ENCODE results near the gene ALKBH7.
"Not testable (repeated sequence)": the region's sequence is repeated elsewhere in the genome, so short reads cannot be mapped to it uniquely, and the experiment has no call there.

ALKBH7 gene, protein sequence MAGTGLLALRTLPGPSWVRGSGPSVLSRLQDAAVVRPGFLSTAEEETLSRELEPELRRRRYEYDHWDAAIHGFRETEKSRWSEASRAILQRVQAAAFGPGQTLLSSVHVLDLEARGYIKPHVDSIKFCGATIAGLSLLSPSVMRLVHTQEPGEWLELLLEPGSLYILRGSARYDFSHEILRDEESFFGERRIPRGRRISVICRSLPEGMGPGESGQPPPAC

DNA sequence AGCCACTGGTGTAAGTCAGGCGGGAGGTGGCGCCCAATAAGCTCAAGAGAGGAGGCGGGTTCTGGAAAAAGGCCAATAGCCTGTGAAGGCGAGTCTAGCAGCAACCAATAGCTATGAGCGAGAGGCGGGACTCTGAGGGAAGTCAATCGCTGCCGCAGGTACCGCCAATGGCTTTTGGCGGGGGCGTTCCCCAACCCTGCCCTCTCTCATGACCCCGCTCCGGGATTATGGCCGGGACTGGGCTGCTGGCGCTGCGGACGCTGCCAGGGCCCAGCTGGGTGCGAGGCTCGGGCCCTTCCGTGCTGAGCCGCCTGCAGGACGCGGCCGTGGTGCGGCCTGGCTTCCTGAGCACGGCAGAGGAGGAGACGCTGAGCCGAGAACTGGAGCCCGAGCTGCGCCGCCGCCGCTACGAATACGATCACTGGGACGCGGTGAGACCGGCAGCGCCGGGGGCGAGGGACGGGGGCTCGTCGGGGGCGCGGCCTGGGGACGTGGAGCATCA, at the start of gene ALKBH7:
Gene ALKBH7 (plus strand): TSS at position 201 of the 502 bp plus-strand sequence. CDS start 27 bp downstream, at position 228.
- DNase-seq: peak; percentile 60 to 86

DNA sequence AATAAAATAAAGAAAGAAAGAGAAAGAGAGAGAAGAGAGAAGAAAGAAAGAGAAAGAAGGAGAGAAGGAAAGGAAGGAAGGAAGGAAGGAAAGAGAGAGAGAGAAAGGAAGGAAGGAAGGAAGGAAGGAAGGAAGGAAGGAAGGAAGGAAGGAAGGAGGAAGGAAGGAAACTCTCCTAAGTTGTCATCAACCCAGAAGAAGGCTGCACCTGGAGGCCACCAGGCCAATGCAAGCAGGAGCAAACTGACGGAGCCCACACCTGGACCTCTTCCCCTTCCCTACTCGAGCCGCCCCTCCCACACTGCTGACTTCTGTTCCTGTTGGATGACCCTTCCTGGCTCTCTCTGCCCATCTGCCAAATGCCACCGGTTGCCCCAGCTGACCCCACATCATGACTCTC, 47.8 kb upstream of the ALKBH7 start:
- no peak for DNase-seq

DNA sequence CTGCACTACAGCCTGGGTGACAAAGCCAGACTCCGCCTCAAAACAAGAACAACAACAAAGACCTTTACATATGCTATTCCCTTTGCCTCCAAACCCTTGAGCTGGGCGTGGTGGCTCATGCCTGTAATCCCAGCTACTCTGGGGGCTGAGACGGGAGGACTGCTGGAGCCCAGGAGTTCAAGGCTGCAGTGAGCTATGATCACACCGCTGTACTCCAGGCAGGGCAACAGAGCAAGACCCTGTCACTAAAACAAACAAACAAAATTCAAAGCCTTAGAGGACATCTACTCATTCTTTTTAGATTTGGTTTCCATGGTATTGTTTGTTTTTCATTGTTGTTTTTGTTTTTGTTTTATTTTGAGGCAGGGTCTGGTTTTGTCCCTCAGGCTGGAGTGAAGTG, 47.0 kb upstream of the ALKBH7 start:
- no peak for DNase-seq

DNA sequence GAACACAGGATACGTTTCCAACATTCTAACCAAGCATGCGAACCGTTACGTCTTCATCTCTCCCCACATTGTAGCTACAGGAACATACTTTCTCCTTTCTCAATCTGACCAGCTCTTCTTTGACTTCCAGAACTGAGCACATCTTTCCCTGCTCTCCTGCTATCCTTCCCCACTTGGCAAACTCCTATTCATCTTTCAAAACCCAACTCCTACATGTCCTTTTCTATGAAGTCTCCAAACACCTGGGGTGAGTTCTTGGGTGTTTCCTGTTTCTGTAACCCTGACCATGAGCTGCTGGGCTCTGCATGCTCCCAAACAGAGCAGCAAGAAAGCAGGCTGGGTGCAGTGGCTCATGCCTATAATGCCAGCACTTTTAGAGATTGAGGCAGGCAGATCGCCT, 45.8 kb upstream of the ALKBH7 start:
- DNase-seq: no peak

DNA sequence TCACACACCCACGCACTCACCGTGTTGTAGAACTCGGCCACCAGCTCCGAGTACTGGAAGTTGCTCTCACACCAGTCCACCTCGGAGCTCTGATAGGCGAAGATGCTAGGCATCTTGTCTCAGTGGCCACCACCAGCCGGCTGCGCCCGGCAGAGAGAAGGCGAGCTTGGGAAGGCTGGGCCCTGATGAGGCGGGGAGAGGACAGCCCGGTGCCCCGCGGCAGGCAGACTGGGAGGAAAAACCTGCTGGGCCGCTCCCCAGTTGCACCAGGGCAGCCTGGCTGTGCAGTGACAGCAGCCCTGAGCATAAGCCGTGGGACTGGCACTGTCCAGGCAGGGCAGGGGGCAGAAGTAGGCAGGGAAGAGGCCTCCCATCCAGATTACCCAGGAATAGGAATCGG, 39.2 kb upstream of the ALKBH7 start, which contains the start of gene ACER1:
Gene ACER1 (minus strand): TSS at position 174 of the 400 bp plus-strand sequence. CDS start 61 bp downstream, at position 113.
- no peak for DNase-seq

DNA sequence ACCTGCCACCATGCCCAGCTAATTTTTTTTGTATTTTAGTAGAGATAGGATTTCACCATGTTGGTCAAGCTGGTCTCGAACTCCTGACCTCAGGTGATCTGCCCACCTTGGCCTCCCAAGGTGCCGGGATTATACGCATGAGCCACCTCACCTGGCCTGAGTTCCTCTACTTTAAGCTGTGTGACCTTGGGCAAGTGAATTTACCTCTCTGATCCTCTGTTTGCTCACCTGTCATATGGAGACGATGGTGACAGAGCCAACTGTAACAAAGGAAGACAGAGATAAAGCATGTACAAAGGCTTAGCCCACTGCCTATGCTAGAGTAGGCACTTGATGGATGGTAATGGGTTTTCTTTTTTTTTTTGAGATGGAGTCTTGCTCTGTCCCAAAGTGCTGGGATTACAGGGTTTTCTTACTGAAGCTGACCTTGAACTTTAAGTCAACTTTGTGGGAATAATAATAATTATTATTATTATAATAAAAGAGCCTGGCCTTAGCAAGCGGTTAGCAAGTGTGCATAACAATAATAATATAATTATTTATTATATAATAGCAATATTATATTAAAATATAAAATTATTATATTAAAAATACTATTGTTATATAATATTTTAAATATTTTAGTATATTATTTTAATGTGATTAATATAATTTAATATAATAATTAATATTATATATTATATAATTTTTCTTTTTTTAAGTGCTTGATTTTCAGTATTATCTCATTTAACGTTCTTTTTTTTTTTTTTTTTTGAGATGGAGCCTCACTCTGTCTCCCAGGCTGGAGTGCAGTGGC, 37.9 kb upstream of the ALKBH7 start:
- no peak for DNase-seq

DNA sequence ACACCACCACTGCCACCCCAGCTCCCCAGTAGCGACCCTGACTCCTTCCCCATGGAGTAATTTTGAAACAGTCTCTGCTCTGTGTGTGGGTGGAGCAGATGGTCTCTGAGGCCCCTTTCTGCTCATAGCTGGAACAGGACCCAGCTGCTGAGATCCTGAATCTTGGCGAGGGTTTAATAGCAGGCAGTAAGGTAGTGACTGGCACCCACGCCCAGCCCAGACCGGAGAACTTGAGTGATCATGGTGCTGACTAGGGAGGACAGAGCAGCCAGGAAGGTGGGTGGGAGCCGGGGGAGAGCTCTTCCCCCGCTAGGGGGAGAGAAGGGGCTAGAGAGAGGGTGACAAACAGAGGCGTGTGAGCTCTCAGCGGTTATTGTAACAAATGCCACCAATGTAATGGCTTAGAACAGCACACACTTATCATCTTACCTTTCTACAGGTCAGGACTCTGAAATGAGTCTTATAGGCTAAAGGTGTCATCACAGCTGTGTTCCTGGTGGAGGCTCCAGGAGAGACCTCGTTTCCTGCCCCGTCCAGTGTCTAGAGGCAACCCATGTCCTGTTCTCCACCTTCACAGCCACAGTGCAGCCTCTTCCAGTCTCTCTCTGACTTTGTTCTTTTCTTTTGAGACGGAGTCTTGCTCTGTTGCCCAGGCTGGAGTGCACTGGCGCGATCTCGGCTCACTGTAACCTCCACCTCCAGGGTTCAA, 31.9 kb upstream of the ALKBH7 start:
- DNase-seq: no peak

DNA sequence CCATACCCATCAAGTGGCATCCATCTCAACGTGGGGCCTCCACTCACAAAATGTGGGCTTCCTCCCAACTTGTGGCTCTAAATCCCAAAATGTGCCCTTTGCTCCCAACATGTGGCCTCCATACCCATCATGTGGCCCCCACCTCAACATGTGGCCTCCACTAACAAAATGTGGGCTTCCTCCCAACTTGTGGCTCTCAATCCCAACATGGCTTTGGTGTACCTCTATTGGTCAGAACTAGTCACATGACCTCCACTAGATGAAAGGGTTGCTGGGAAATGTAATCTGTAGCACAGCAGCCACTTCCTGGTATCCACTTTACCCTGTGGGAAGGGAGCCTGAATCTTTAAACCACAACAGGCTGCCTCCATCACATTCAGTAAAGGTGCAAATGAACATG, 29.1 kb upstream of the ALKBH7 start:
- no peak for DNase-seq

DNA sequence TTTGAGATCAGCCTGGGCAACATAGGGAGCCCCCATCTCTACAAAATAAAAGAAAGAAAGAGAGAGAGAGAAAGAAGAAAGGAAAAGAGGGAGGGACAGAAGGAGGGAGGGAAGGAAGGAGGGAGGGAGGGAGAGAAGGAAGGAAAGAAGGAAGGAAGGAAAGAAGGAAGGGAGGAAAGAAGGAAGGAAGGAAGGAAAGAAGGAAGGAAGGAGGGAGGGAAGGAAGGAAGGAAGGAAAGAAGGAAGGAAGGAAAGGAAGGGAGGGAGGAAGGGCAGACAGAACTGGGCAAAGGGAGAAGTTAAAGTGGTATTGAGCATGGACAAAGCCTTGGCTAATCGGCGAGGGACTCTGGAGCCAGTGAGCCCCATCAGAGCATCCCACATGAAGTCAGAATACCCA, 23.3 kb upstream of the ALKBH7 start:
- not testable (repeated sequence) for DNase-seq

DNA sequence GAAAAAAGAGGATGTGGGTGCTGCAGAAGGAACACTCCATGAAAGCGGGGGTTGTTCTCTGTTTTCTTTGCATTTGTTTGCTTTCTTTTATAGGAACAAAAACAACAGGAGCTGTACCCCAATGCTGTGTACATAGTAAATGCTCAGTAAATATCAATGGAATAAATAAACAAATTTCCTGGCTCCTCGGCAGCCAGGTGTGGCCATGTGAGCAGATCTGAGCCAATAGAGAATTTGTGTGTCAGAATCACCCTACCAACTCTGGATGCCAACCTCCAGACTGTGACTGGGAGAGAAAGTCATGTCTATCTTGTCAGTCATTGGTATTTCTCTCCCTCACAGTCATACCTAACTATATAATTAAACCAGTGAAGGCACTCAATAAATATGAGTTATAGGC, 21.9 kb upstream of the ALKBH7 start:
- DNase-seq: no peak

DNA sequence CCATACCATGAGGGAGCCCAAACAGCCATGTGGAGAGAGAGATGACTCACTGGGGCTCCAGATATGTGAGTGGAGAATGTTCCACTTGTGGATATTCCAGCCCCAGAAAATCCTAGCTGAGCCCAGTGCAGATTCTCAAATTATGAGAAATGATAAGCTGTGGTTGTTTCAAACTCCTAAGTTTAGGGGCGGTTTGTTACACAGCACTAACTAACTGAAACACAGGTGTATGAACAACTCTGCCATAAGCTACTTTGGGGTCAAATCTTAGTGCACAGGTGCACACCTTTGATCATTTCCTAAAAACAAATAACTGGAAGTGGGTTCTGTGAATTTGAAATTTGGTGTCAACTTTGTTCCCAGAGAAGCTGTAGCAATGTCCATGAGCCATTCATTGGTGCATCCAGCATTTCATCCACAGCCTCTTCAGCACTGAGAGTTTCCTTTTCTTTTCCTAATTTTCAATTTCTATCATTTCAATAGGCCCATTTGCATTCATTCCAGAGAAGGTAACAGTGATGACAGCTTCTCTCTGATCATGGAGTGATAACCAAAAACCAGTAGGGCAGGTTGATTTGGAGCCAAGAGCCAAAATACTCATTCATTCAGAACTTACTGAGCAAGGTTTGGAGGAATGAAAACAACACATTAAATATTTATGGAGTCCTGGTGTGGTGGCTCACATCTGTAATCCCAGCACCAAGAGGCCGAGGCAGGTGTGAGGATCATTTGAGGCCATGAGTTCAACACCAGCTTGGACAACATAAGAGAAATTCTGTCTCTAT, 20.0 kb upstream of the ALKBH7 start:
- DNase-seq: no peak

DNA sequence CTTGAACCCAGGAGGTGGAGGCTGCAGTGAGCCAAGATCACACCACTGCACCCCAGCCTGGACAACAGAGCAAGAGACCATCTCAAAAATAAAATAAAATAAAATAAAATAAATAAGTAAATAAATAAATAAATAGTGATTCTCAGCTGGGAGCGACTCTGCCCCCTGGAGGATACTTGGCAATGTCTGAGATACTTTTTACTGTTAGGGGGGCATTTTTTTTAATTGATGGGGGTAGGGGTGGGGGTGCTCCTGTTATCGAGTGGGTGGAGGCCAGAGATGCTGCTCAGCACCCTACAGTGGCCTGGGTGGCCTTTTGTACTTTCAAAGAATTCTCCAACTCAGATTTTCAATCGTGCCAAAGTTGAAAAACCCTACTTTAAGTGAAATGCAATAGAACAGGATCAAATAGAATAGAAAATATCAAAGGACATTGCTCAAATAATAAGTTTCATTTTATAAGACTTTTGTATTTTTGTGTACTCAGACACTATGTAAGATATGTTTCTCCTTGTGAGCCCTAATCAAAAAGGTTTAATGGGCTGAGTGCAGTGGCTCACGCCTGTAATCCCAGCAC, 18.4 kb upstream of the ALKBH7 start:
- DNase-seq: no peak

DNA sequence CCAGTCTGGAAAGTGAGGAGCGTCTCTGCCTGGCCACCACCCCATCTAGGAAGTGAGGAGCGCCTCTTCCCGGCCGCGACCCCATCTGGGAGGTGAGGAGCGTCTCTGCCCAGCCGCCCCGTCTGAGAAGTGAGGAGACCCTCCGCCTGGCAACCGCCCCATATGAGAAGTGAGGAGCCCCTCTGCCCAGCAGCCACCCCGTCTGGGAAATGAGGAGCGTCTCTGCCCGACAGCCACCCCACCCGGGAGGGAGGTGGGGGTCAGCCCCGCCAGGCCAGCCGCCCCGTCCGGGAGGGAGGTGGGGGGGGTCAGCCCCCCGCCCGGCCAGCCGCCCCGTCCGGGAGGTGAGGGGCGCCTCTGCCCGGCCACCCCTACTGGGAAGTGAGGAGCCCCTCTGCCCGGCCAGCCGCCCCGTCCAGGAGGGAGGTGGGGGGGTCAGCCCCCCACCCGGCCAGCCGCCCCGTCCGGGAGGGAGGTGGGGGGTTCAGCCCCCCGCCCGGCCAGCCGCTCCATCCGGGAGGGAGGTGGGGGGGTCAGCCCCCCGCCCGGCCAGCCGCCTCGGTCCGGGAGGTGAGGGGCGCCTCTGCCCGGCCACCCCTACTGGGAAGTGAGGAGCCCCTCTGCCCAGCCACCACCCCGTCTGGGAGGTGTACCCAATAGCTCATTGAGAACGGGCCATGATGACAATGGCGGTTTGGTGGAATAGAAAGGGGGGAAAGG, 17.1 kb upstream of the ALKBH7 start:
- not testable (repeated sequence) for DNase-seq

DNA sequence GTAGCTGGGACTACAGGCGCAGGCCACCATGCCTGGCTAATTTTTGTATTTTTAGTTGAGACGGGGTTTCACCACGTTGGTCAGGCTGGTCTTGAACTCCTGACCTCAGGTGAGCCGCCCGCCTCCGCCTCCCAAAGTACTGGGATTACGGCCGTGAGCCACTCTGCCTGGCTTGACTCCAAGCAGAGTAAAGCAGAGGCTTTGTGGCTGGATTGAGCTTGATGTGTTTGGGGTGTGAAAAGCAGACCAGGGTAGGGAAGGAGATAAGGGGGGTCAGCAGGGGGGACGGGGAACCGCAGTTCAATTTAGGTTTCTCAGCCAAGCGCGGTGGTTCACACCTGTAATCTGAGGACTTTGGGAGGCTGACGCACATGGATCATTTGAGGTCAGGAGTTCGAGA, 15.4 kb upstream of the ALKBH7 start:
- DNase-seq: no peak

DNA sequence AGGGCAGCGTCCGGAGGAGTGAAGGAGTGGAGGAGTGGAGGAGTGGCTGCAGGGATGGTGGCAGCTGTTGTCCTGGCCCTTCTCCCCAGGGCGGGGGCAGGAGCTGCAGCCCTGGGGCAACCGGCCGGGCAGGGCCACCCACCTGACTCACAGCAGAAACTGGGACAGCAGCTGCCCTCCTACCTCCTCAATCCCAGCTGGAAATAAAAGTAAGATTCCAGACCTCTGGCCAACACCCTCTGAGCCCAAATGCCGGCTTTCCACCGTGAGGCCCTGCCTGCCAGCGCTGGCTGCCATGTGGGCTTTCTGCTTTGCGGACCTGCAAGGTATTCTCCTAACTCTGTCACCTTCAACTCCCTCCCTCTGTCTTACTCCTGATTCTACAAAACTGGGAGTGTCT, 14.6 kb upstream of the ALKBH7 start:
- no peak for DNase-seq

DNA sequence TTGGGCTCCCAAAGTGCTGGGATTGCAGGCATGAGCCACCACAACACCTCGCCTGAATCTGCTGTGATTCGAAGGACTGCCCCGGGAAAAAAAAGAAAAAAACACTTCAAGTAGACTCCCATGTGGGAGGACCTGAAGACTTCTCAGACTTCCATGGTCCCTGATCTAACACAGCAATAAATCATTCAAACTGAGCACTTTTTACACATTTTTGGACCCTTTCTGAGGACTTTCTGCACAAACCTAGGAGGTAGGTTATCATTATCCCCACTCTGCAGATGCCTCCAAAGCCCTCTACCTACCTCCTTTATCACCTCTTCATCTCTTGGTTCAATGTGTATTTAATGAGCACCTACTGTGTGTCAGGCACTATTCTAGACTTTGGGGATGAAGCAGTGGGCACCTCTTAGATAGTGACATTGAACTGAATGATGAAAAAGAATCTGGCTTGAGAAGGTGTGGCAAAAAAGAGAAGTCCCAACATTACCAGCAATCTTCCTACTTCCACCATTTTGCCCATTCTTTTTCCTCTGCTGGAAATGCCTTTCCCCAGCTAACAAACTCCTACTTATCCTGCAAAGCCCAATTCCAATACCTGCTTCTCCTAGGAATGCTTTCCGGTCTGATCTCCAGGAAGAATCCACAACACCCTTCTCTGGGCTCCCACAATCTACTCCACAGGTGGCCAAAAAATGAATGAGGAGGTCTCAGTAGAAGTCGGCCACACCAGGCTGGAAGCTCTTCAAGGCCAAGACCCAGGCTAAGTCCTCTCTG, 12.8 kb upstream of the ALKBH7 start:
- DNase-seq: no peak

DNA sequence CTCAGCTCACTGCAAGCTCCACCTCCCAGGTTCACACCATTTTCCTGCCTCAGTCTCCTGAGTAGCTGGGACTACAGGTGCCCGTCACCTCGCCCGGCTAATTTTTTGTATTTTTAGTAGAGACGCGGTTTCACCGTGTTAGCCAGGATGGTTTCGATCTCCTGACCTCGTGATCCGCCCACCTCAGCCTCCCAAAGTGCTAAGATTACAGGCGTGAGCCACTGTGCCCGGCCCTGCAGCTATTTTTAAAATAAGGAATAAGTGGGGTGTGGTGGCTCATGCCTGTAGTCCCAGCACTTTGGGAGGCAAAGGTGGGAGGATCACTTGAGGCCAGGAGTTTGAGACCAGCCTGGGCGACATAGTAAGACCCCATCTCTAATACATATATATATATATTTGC, 12.1 kb upstream of the ALKBH7 start:
- not testable (repeated sequence) for DNase-seq

DNA sequence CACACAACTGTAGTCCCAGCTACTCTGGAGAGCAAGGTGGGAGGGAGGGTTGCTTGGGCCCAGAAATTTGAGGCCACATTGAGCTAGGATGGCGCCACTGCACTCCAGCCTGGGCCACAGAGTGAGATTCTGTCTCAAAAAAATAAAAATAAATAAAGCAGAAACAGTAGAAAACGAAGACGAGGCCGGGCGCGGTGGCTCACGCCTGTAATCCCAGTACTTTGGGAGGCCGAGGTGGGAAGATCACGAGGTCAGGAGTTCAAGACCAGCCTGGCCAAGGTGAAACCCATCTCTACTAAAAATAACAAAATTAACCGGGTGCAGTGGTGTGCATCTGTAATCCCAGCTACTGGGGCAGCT, 11.8 kb upstream of the ALKBH7 start:
- not testable (repeated sequence) for DNase-seq

DNA sequence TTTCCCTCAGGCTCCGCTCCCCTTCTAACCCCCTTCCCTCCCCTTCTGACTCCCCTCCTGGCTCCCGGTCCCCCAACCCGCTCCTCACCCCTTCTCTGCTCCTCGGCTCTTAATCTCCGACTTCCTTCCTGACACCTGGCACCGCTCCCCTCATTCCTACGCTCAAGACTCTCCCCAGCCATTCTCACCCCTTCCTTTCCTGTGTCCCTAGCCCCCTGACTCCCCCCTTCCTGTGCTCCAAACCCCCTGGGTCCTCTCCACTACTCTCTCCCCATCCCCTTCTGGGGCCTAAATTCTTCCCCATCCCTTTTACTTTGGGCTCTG, 10.6 kb upstream of the ALKBH7 start:
- DNase-seq: no peak

DNA sequence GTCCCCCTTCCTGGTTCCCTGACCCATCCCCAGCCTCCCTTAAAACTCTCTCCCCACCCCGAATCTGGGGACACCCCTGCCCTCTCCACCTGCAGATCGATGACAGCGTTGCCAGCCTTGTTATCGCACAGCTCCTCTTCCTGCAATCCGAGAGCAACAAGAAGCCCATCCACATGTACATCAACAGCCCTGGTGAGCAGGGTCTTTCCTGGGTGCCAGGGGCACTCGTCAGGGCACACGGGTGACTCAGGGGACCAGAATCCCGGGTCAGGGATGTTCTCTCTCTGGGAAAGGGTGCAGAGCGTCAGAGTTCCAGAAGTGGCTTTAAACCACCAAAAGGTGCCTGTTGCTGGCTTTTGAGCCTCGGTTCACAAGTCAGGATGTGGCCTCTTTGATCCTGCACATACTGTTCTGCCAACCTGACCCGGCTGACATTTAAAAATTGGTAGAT, 10.2 kb upstream of the ALKBH7 start:
- no peak for DNase-seq

DNA sequence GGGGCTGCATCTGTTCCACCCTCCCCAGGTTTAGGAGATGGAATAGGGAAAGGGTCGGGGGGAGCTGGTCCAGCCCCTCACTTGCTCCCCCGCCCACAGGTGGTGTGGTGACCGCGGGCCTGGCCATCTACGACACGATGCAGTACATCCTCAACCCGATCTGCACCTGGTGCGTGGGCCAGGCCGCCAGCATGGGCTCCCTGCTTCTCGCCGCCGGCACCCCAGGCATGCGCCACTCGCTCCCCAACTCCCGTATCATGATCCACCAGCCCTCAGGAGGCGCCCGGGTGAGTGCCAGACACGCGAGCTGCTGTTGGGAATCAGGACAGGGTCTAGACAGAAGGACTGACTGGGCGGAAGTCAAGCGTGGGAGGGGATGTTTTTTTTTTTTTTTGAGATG, 8.2 kb upstream of the ALKBH7 start:
- DNase-seq: no peak

Data from NCI-H187 (cell line).